KMS-11 (cell line): ENCODE results near the gene PYGO2.
A peak's percentile ranks its signal among the peaks of the same experiment; 100 is the strongest.

Source experiments
- H2AFZ ChIP-seq: fragments of 200-600 bp; sonication (generic); 2 replicates; pipeline ENCODE4 v1.6.1; 2016; ENCODE audit warnings: antibody characterized with exemption, mixed run types, low read depth
- H3K27ac ChIP-seq: fragments of 200-600 bp; sonication (generic); 2 replicates; pipeline ENCODE4 v1.6.1; 2016; ENCODE audit warnings: mild to moderate bottlenecking, mixed run types
- H3K27me3 ChIP-seq: fragments of 200-600 bp; sonication (generic); 2 replicates; pipeline ENCODE4 v1.6.1; 2017; ENCODE audit warnings: mild to moderate bottlenecking, low read depth, mixed run types, moderate library complexity; ENCODE audit not compliant: insufficient read depth
- H3K36me3 ChIP-seq: fragments of 200-600 bp; sonication (generic); 2 replicates; pipeline ENCODE4 v1.6.1; 2017; ENCODE audit warnings: mild to moderate bottlenecking, mixed run types; ENCODE audit not compliant: insufficient read depth
- H3K4me1 ChIP-seq: fragments of 200-600 bp; sonication (generic); 2 replicates; pipeline ENCODE4 v1.6.1; 2016; ENCODE audit warnings: mild to moderate bottlenecking, low read depth, mixed run types; ENCODE audit not compliant: poor library complexity, severe bottlenecking
- H3K4me2 ChIP-seq: fragments of 200-600 bp; sonication (generic); 2 replicates; pipeline ENCODE4 v1.7.0; 2016; ENCODE audit warnings: mild to moderate bottlenecking, mixed run types
- H3K4me3 ChIP-seq: fragments of 200-600 bp; sonication (generic); IDR thresholded peaks from 2 replicates; pipeline ENCODE4 v1.6.1; 2017; ENCODE audit warnings: low read depth, low read length, mixed read lengths; ENCODE audit not compliant: insufficient read depth
- H3K79me2 ChIP-seq: fragments of 200-600 bp; sonication (generic); 2 replicates; pipeline ENCODE4 v1.6.1; 2016; ENCODE audit warnings: low read depth, mixed run types; ENCODE audit not compliant: insufficient read depth
- H3K9ac ChIP-seq: fragments of 200-600 bp; sonication (generic); 2 replicates; pipeline ENCODE4 v1.6.1; 2016; ENCODE audit warnings: mild to moderate bottlenecking, mixed run types
- H4K20me1 ChIP-seq: fragments of 200-600 bp; sonication (generic); 2 replicates; pipeline ENCODE4 v1.6.1; 2016; ENCODE audit warnings: mild to moderate bottlenecking, mixed run types; ENCODE audit not compliant: insufficient read depth
- CTCF ChIP-seq: fragments of 200-600 bp; sonication (generic); conservative IDR thresholded peaks from 2 replicates; pipeline ENCODE4 v1.6.1; 2017; ENCODE audit warnings: low read depth, mild to moderate bottlenecking, antibody characterized with exemption, low read length, moderate library complexity, mixed read lengths

The PYGO2 gene

GRCh38 chr1:154951901-154952657, 9.5 kb downstream of the PYGO2 start:
- Histone ChIP-seq H3K4me2 (no peak overlapping the region), H4K20me1 (no peaks in the 10 kb centered on the region), H3K27ac (no peak overlapping the region; the same call in 1 of the 2 replicates), H3K9ac (no peak overlapping the region), H3K36me3 (no peaks in the 10 kb centered on the region), H2AFZ (no peak overlapping the region), H3K27me3 (no peaks in the 10 kb centered on the region), H3K79me2 (peaks cover 32% of the 10 kb centered on the region), H3K4me3 (no peak overlapping the region), H3K4me1 (peaks cover 81% of the 10 kb centered on the region)
- no peak for TF ChIP-seq CTCF

GRCh38 chr1:154948079-154948478, 13.5 kb downstream of the PYGO2 start:
- Histone ChIP-seq H3K36me3 (no peaks in the 10 kb centered on the region), H3K4me2 (peak overlapping the region; percentile 52), H3K4me1 (peaks cover 81% of the 10 kb centered on the region), H3K9ac (peak overlapping the region; percentile 12; the same call in 1 of the 2 replicates), H3K79me2 (peaks cover 9% of the 10 kb centered on the region), H2AFZ (no peak overlapping the region), H3K27me3 (no peaks in the 10 kb centered on the region), H4K20me1 (no peaks in the 10 kb centered on the region), H3K27ac (peak overlapping the region; percentile 18), H3K4me3 (no peak overlapping the region)
- no peak for TF ChIP-seq CTCF

- Histone ChIP-seq H3K79me2 (no peaks in the 10 kb centered on the region), H3K4me3 (no peak overlapping the region), H3K4me2 (no peak overlapping the region), H4K20me1 (no peaks in the 10 kb centered on the region), H3K27me3 (no peaks in the 10 kb centered on the region), H3K36me3 (no peaks in the 10 kb centered on the region), H2AFZ (no peak overlapping the region), H3K4me1 (peaks cover 81% of the 10 kb centered on the region), H3K9ac (no peak overlapping the region), H3K27ac (no peak overlapping the region)
- TF ChIP-seq CTCF: no peak
Measured at GRCh38 chr1:154945962-154946850, 15.4 kb downstream of the PYGO2 start.

GRCh38 chr1:154945160-154945961, 16.2 kb downstream of the PYGO2 start:
- Histone ChIP-seq H3K4me3 (no peak overlapping the region), H3K79me2 (no peaks in the 10 kb centered on the region), H3K4me2 (peak overlapping the region; percentile 76; the same call in 1 of the 2 replicates), H3K27me3 (no peaks in the 10 kb centered on the region), H3K9ac (peak overlapping the region; percentile 52; the same call in 1 of the 2 replicates), H2AFZ (no peak overlapping the region), H3K4me1 (peaks cover 86% of the 10 kb centered on the region), H4K20me1 (no peaks in the 10 kb centered on the region), H3K36me3 (no peaks in the 10 kb centered on the region), H3K27ac (peak overlapping the region; percentile 84; the same call in 1 of the 2 replicates)
- TF ChIP-seq CTCF: no peak
